Activated CD8-positive, alpha-beta T cell treated with anti-CD3 and anti-CD28 coated beads, Interleukin-2, amount 10 ng/mL, durations not matched to agents 7 days and 5 days (primary cell): ENCODE data around the gene MICB. TPM values are rescaled to one million over a fixed set of nuclear protein-coding genes. Genes with fewer than 3 reads are reported as not detected.
"Not testable (repeated sequence)": the region's sequence is repeated elsewhere in the genome, so short reads cannot be mapped to it uniquely, and the experiment has no call there.

ENCODE experiments used
- ATAC-seq: fragments of 150-1000 bp; cut with Tn5 transposase; one replicate; pipeline ENCODE4 v1.10.0; 2021; ENCODE audit warnings: moderate library complexity
- CTCF ChIA-PET: fragments of 350-600 bp; sonication (Branson Sonifier 250); formaldehyde crosslinking; loops from one replicate; lab custom pipeline; 2021; ENCODE audit warnings: antibody characterized with exemption; lab: Charles Lee
- POLR2A ChIA-PET: fragments of 350-600 bp; sonication (Branson Sonifier 250); formaldehyde crosslinking; loops from one replicate; lab custom pipeline; 2021; ENCODE audit warnings: antibody characterized with exemption; lab: Charles Lee
- DNase-seq: peaks from one replicate; pipeline ENCODE4 v3.0.0-alpha.2; 2020
- H3K27ac Mint-ChIP-seq: one replicate; pipeline ENCODE4 v1.8.0; 2021; ENCODE audit warnings: mild to moderate bottlenecking, mixed read lengths
- H3K27me3 Mint-ChIP-seq: one replicate; pipeline ENCODE4 v1.8.0; 2021; ENCODE audit warnings: low read depth, mixed read lengths
- H3K36me3 Mint-ChIP-seq: one replicate; pipeline ENCODE4 v1.8.0; 2021; ENCODE audit warnings: low read depth, mixed read lengths
- H3K4me1 Mint-ChIP-seq: one replicate; pipeline ENCODE4 v1.8.0; 2021; ENCODE audit warnings: low read depth, mixed read lengths
- H3K4me3 Mint-ChIP-seq: one replicate; pipeline ENCODE4 v1.8.0; 2021; ENCODE audit warnings: mild to moderate bottlenecking, mixed read lengths
- H3K9me3 Mint-ChIP-seq: one replicate; pipeline ENCODE4 v1.8.0; 2022; ENCODE audit warnings: mixed read lengths; ENCODE audit not compliant: insufficient read depth
- total RNA-seq, 2 experiments: library from RNA; stranded (reverse); gene quantifications; one replicate each; pipeline ENCODE4 v1.2.3, GENCODE V29; 2021

Gene MICB
- total RNA-seq, result 10 to 100 TPM; 49.0 TPM

GRCh38 chr6:31497531-31498476 lies at the start of gene MICB:
Gene MICB, plus strand, starts transcription at chr6:31498145. Its CDS starts 49 bp downstream, at chr6:31498194.
- Mint-ChIP-seq H3K27ac (peak within 1 kb of the TSS; percentile 83), H3K4me1 (peaks cover 67% of the 10 kb centered on the region), H3K27me3 (no peaks in the 10 kb centered on the region), H3K4me3 (peak within 1 kb of the TSS; percentile 91), H3K36me3 (peaks cover 53% of the 10 kb centered on the region), H3K9me3 (no peaks in the 10 kb centered on the region)
- POLR2A ChIA-PET, result interaction anchor here (0.5 to 1.9 kb wide), 8 partner anchors 34 to 681 kb away, joined by 3 to 13 read pairs (median 4); partner anchors contain the start of genes DDX39B and LTB
- DNase-seq (peak; percentile 91), ATAC-seq (peak; percentile 73)
- CTCF ChIA-PET, result interaction anchor here (0.6 to 1.7 kb wide), 7 partner anchors 20 to 82 kb away, joined by 3 to 6 read pairs (median 4); partner anchors contain the start of genes DDX39B and MCCD1

GRCh38 chr6:31450751-31451150 lies 47.2 kb upstream of the MICB start:
- DNase-seq (no peak), ATAC-seq (no peak)
- Mint-ChIP-seq H3K9me3 (peaks cover 10% of the 10 kb centered on the region), H3K27me3 (peaks cover 38% of the 10 kb centered on the region), H3K4me1 (no peaks in the 10 kb centered on the region), H3K36me3 (no peaks in the 10 kb centered on the region), H3K27ac (no peak overlapping the region), H3K4me3 (no peak overlapping the region)
- ChIA-PET POLR2A (no interaction called here), CTCF (no interaction called here)

- Mint-ChIP-seq H3K27ac (no peak overlapping the region), H3K27me3 (peaks cover 41% of the 10 kb centered on the region), H3K9me3 (peaks cover 10% of the 10 kb centered on the region), H3K36me3 (no peaks in the 10 kb centered on the region), H3K4me1 (no peaks in the 10 kb centered on the region), H3K4me3 (no peak overlapping the region)
- ChIA-PET POLR2A (no interaction called here), CTCF (interaction anchor here (0.9 to 1.6 kb wide), 3 partner anchors 9 to 10 kb away, joined by 3 to 8 read pairs (median 5); no protein-coding TSS in a partner anchor)
- DNase-seq, result no peak
- ATAC-seq, result no peak
These were observed 45.1 kb upstream of the MICB start for GRCh38 chr6:31452859-31453258.

- DNase-seq, result no peak
- ChIA-PET CTCF (interaction anchor here (0.9 kb wide), 1 partner anchor 8 kb away, joined by 3 read pairs; no protein-coding TSS in a partner anchor), POLR2A (no interaction called here)
- Mint-ChIP-seq H3K27ac (no peak overlapping the region), H3K36me3 (no peaks in the 10 kb centered on the region), H3K4me1 (no peaks in the 10 kb centered on the region), H3K4me3 (no peak overlapping the region), H3K9me3 (peaks cover 10% of the 10 kb centered on the region), H3K27me3 (peaks cover 41% of the 10 kb centered on the region)
- no peak for ATAC-seq
These were observed 44.7 kb upstream of the MICB start for GRCh38 chr6:31453259-31453658.

- H3K27ac Mint-ChIP-seq, POLR2A ChIA-PET, H3K9me3 Mint-ChIP-seq, CTCF ChIA-PET, ATAC-seq, H3K4me3 Mint-ChIP-seq, DNase-seq: not testable (repeated sequence)
- peaks cover 13% of the 10 kb centered on the region for H3K27me3 Mint-ChIP-seq
- H3K4me1 Mint-ChIP-seq, result peaks cover 22% of the 10 kb centered on the region
- H3K36me3 Mint-ChIP-seq, result peaks cover 20% of the 10 kb centered on the region
These were observed 38.1 kb upstream of the MICB start for GRCh38 chr6:31459864-31460263.

- ChIA-PET POLR2A (interaction anchor here (0.6 kb wide), 1 partner anchor 331 kb away, joined by 5 read pairs; no protein-coding TSS in a partner anchor), CTCF (interaction anchor here (2.4 kb wide), 1 partner anchor 18 kb away, joined by 10 read pairs; no protein-coding TSS in a partner anchor)
These were observed 37.5 kb upstream of the MICB start for GRCh38 chr6:31460361-31461025.

GRCh38 chr6:31462026-31462963 lies 35.6 kb upstream of the MICB start:
- POLR2A ChIA-PET, result interaction anchor here (0.8 to 1.0 kb wide), 4 partner anchors 35 to 89 kb away, joined by 3 to 6 read pairs (median 4); partner anchors contain the start of gene MICB
- Mint-ChIP-seq H3K9me3 (no peaks in the 10 kb centered on the region), H3K4me1 (peaks cover 46% of the 10 kb centered on the region), H3K4me3 (peak overlapping the region; percentile 98), H3K36me3 (peaks cover 39% of the 10 kb centered on the region), H3K27ac (peak overlapping the region; percentile 90), H3K27me3 (peaks cover 8% of the 10 kb centered on the region)
- ATAC-seq (no peak), DNase-seq (no peak)
- CTCF ChIA-PET, result interaction anchor here (0.6 to 2.4 kb wide), 10 partner anchors 9 to 383 kb away, joined by 3 to 10 read pairs (median 3); no protein-coding TSS in a partner anchor

More at GRCh38 chr6:31460361-31461025, 37.5 kb upstream of the MICB start:
- Mint-ChIP-seq H3K27me3 (peaks cover 13% of the 10 kb centered on the region), H3K4me1 (peaks cover 28% of the 10 kb centered on the region), H3K36me3 (peaks cover 26% of the 10 kb centered on the region), H3K9me3 (no peaks in the 10 kb centered on the region), H3K27ac (peak overlapping the region; percentile 21), H3K4me3 (no peak overlapping the region)
- no peak for DNase-seq
- ATAC-seq, result no peak

- peak overlapping the region; percentile 98 for H3K4me3 Mint-ChIP-seq
- peaks cover 53% of the 10 kb centered on the region for H3K4me1 Mint-ChIP-seq
- ATAC-seq, result peak; percentile 89
- POLR2A ChIA-PET, result interaction anchor here (0.8 to 1.0 kb wide), 4 partner anchors 34 to 88 kb away, joined by 3 to 6 read pairs (median 4); partner anchors contain the start of gene MICB
- peaks cover 43% of the 10 kb centered on the region for H3K36me3 Mint-ChIP-seq
- H3K9me3 Mint-ChIP-seq, result no peaks in the 10 kb centered on the region
- peak; percentile 90 for DNase-seq
- peak overlapping the region; percentile 90 for H3K27ac Mint-ChIP-seq
- H3K27me3 Mint-ChIP-seq, result peaks cover 6% of the 10 kb centered on the region
- CTCF ChIA-PET, result interaction anchor here (0.6 to 2.4 kb wide), 8 partner anchors 11 to 384 kb away, joined by 3 to 10 read pairs (median 3); no protein-coding TSS in a partner anchor
These were observed 34.7 kb upstream of the MICB start for GRCh38 chr6:31462964-31463870.

- ATAC-seq (no peak), DNase-seq (no peak)
- Mint-ChIP-seq H3K9me3 (no peaks in the 10 kb centered on the region), H3K4me1 (peaks cover 62% of the 10 kb centered on the region), H3K27ac (peak overlapping the region; percentile 90), H3K4me3 (peak overlapping the region; percentile 98), H3K36me3 (peaks cover 50% of the 10 kb centered on the region), H3K27me3 (no peaks in the 10 kb centered on the region)
- CTCF ChIA-PET, result no interaction called here
- POLR2A ChIA-PET, result interaction anchor here (1.1 kb wide), 1 partner anchor 64 kb away, joined by 3 read pairs; no protein-coding TSS in a partner anchor
These were observed 33.4 kb upstream of the MICB start for GRCh38 chr6:31464252-31465184.
